Activated T-cell treated with anti-CD3 and anti-CD28 coated beads for 1 hour (primary cell): ENCODE measurements around the gene RBM26.
A peak's percentile ranks its signal among the peaks of the same experiment; 100 is the strongest.

Experiments used
- DNase-seq: peaks from one replicate; pipeline ENCODE4 v3.0.0-alpha.2; 2020; ENCODE audit warnings: low read depth

RBM26 gene

GRCh38 chr13:79405831-79406596, at the start of gene RBM26:
TSS of gene RBM26 (minus strand) at chr13:79406255. CDS start at chr13:79405774, 481 bp downstream.
- peak; percentile 89 for DNase-seq

GRCh38 chr13:79455331-79455730, 49.3 kb upstream of the RBM26 start:
- DNase-seq: no peak

GRCh38 chr13:79452239-79452913, 46.3 kb upstream of the RBM26 start:
- no peak for DNase-seq

GRCh38 chr13:79451500-79451962, 45.5 kb upstream of the RBM26 start:
- peak; percentile 71 for DNase-seq

GRCh38 chr13:79450110-79450509, 44.1 kb upstream of the RBM26 start:
- DNase-seq: no peak

GRCh38 chr13:79448413-79448812, 42.4 kb upstream of the RBM26 start:
- DNase-seq: no peak

GRCh38 chr13:79447741-79448140, 41.7 kb upstream of the RBM26 start:
- DNase-seq: no peak

- DNase-seq: no peak
Observed at GRCh38 chr13:79447141-79447540, 41.1 kb upstream of the RBM26 start.

GRCh38 chr13:79445968-79446645, 40.1 kb upstream of the RBM26 start:
- DNase-seq: no peak

- no peak for DNase-seq
Observed at GRCh38 chr13:79442706-79443105, 36.7 kb upstream of the RBM26 start.

- DNase-seq: no peak
Observed at GRCh38 chr13:79442221-79442620, 36.2 kb upstream of the RBM26 start.

GRCh38 chr13:79440958-79441528, 35.0 kb upstream of the RBM26 start:
- DNase-seq: no peak

GRCh38 chr13:79439275-79439674, 33.2 kb upstream of the RBM26 start:
- DNase-seq: no peak

- no peak for DNase-seq
Observed at GRCh38 chr13:79435561-79435990, 29.5 kb upstream of the RBM26 start.

GRCh38 chr13:79434556-79434955, 28.5 kb upstream of the RBM26 start:
- DNase-seq: no peak

- DNase-seq: no peak
Observed at GRCh38 chr13:79432992-79433391, 26.9 kb upstream of the RBM26 start.

- no peak for DNase-seq
Observed at GRCh38 chr13:79432086-79432485, 26.0 kb upstream of the RBM26 start.

GRCh38 chr13:79429309-79429708, 23.3 kb upstream of the RBM26 start:
- no peak for DNase-seq

GRCh38 chr13:79427883-79428282, 21.8 kb upstream of the RBM26 start:
- no peak for DNase-seq

- no peak for DNase-seq
Observed at GRCh38 chr13:79427265-79427664, 21.2 kb upstream of the RBM26 start.

GRCh38 chr13:79423801-79424642, 18.0 kb upstream of the RBM26 start:
- no peak for DNase-seq

- DNase-seq: no peak
Observed at GRCh38 chr13:79423340-79423739, 17.3 kb upstream of the RBM26 start.
